Mammary epithelial cell (primary cell): ENCODE data around the gene POLR2J.
"Not testable (repeated sequence)": the region's sequence is repeated elsewhere in the genome, so short reads cannot be mapped to it uniquely, and the experiment has no call there.

Experiments used
- CTCF ChIP-seq, 2 donors: IDR thresholded peaks in 1 of 2; conservative IDR thresholded peaks in 1 of 2; 2 replicates each; pipeline ENCODE4 v1.5.1; 2011 to 2012; ENCODE audit warnings: inconsistent platforms in 2 of 2, low read length in 2 of 2, mild to moderate bottlenecking in 2 of 2, control low read depth in 1 of 2, low read depth in 1 of 2; ENCODE audit not compliant: insufficient read depth in 1 of 2; ENCODE audit errors: extremely low read depth in 1 of 2
- EZH2 ChIP-seq: IDR thresholded peaks from 2 replicates; pipeline ENCODE4 v1.6.1; 2012; ENCODE audit warnings: low read length, inconsistent platforms, borderline replicate concordance

- not testable (repeated sequence) for TF ChIP-seq CTCF (conservative IDR thresholded peaks at IDR 0.05 in 1 of 2, IDR thresholded peaks at IDR 0.05 in 1 of 2; ENCODE audit: extremely low read depth in 1 of 2, insufficient read depth in 1 of 2, low read depth in 1 of 2, low read length in 2 of 2); EZH2
Measured at GRCh38 chr7:102520797-102521196, 42.1 kb upstream of the POLR2J start.
